Transverse colon (tissue), 4 donors: ENCODE data around the gene THADA. TPM values are rescaled to one million over a fixed set of nuclear protein-coding genes. Genes with fewer than 3 reads are reported as not detected.

Experiments
- DNase-seq: peaks from one replicate; pipeline ENCODE4 v3.0.0-alpha.2; 2019
- H3K27ac ChIP-seq, 4 donors: fragments of 200-600 bp; sonication (generic); 2 replicates each; pipeline ENCODE4 v1.5.1; 2016 to 2018; ENCODE audit warnings: inconsistent platforms in 4 of 4
- H3K27me3 ChIP-seq: fragments of 200-600 bp; sonication (generic); 2 replicates; pipeline ENCODE4 v1.5.1; 2017; ENCODE audit warnings: inconsistent platforms
- H3K36me3 ChIP-seq, 4 donors: fragments of 200-600 bp; sonication (generic); 2 replicates each; pipeline ENCODE4 v1.5.1; 2017 to 2019; ENCODE audit warnings: inconsistent platforms in 4 of 4
- H3K4me1 ChIP-seq, 4 donors: fragments of 200-600 bp; sonication (generic); 2 replicates each; pipeline ENCODE4 v1.5.1; 2017 to 2020; ENCODE audit warnings: inconsistent platforms in 4 of 4
- H3K4me3 ChIP-seq, 4 donors: fragments of 200-600 bp; sonication (generic); 1 replicate in 1 of 4; 2 replicates in 3 of 4; pipeline versions ENCODE4 v1.5.1 to v1.6.1; 2017 to 2019; ENCODE audit warnings: inconsistent platforms in 4 of 4
- H3K9me3 ChIP-seq, 2 donors: fragments of 200-600 bp; sonication (generic); 2 replicates each; pipeline ENCODE4 v1.5.1; 2017 to 2019; ENCODE audit warnings: inconsistent platforms in 2 of 2
- EP300 ChIP-seq: sonication (generic); formaldehyde crosslinking; IDR thresholded peaks from one replicate; pipeline ENCODE4 v1.6.1; 2017; ENCODE audit warnings: antibody characterized with exemption, low read depth
- POLR2A ChIP-seq: fragments of 450-650 bp; IDR thresholded peaks from one replicate; pipeline ENCODE4 v1.6.1; 2016; ENCODE audit warnings: antibody characterized with exemption, mild to moderate bottlenecking, moderate library complexity
- POLR2AphosphoS5 ChIP-seq, 3 donors: sonication (generic); formaldehyde crosslinking; IDR thresholded peaks; one replicate each; pipeline ENCODE4 v1.6.1; 2016; ENCODE audit warnings: antibody characterized with exemption in 3 of 3
- WGBS, 2 donors: methylation state at CpG; one replicate each; pipeline ENCODE4 v1.1.5; 2018; ENCODE audit warnings: low coverage in 1 of 2; 5-methylcytosine and 5-hydroxymethylcytosine counted together
- in situ Hi-C, 4 donors: fragments of 200-750 bp; cut with MboI; loops; one replicate each; pipeline versions ENCODE4 v1.15.0 to v1.15.1; 2017; ENCODE audit warnings: low sequenced_read_pairs in 3 of 4, low pct_ligation_motif_present in 1 of 4, low pct_unique_long_range_greater_than_20kb in 1 of 4
- intact Hi-C: fragments of 100-400 bp; cut with DNase I; formaldehyde crosslinking; loops from one replicate; pipeline ENCODE4 v1.15.1; 2023; ENCODE audit warnings: low total_unique reads
- total RNA-seq, 4 donors: library from RNA; depleted of rRNA; stranded (reverse); fragments of >200 nt; gene quantifications; one replicate each; pipeline ENCODE4 v1.1.0, GENCODE V29; 2016
- TF ChIP-seq, protein P1 (sequence below), 5 experiments: fragments of 200-600 bp in 3 of 5; fragments of 450-650 bp in 2 of 5; sonication (generic) in 3 of 5; IDR thresholded peaks; 1 replicate in 2 of 5; 2 replicates in 3 of 5; pipeline ENCODE4 v1.5.1; 2016 to 2017; ENCODE audit warnings: antibody characterized with exemption in 5 of 5, inconsistent platforms in 3 of 5, mild to moderate bottlenecking in 2 of 5, moderate library complexity in 1 of 5

The THADA gene
- total RNA-seq, 4 donors from 2014 or later: 21.7 to 78.6 (median 28.1) TPM

DNA sequence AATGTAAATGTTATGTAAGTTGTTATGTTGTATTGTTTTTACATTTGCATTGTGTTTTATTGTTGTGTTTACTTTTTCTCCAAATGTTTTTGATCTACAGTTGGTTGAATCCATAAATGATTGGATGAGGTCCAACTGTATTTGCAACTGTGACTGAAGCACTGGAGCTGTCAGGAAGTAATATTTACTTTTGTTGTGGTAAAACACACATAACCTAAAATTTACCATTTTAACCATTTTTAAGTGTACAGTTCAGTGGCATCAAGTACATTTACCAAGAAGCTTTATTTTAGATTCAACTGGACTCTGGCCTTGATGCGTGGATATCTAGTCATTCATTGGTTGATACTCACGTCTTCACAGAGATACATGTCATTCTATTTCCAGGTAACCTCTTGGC, 181.8 kb downstream of the THADA start:
- TF ChIP-seq, protein P1, sequence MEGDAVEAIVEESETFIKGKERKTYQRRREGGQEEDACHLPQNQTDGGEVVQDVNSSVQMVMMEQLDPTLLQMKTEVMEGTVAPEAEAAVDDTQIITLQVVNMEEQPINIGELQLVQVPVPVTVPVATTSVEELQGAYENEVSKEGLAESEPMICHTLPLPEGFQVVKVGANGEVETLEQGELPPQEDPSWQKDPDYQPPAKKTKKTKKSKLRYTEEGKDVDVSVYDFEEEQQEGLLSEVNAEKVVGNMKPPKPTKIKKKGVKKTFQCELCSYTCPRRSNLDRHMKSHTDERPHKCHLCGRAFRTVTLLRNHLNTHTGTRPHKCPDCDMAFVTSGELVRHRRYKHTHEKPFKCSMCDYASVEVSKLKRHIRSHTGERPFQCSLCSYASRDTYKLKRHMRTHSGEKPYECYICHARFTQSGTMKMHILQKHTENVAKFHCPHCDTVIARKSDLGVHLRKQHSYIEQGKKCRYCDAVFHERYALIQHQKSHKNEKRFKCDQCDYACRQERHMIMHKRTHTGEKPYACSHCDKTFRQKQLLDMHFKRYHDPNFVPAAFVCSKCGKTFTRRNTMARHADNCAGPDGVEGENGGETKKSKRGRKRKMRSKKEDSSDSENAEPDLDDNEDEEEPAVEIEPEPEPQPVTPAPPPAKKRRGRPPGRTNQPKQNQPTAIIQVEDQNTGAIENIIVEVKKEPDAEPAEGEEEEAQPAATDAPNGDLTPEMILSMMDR (IDR thresholded peaks at IDR 0.05): no peak
- TF ChIP-seq POLR2A: no peak
- TF ChIP-seq EP300: no peak
- no peak for TF ChIP-seq POLR2AphosphoS5 (IDR thresholded peaks at IDR 0.05)
- no peaks in the 10 kb centered on the region for H3K27me3 ChIP-seq
- in situ Hi-C loops (no loop called here), intact Hi-C loops (no loop called here)
- peak overlapping the region in 1 of 4 donors; percentile 13 for H3K27ac ChIP-seq
- WGBS, 2 donors: 96 to 100% methylated on average over 2 of the region's 2 CpGs
- peaks cover 0 to 38% (median 3%) of the 10 kb centered on the region in 4 donors for H3K4me1 ChIP-seq
- no peaks in the 10 kb centered on the region for H3K9me3 ChIP-seq
- DNase-seq: no peak
- no peaks in the 10 kb centered on the region for H3K36me3 ChIP-seq
- no peak overlapping the region for H3K4me3 ChIP-seq

DNA sequence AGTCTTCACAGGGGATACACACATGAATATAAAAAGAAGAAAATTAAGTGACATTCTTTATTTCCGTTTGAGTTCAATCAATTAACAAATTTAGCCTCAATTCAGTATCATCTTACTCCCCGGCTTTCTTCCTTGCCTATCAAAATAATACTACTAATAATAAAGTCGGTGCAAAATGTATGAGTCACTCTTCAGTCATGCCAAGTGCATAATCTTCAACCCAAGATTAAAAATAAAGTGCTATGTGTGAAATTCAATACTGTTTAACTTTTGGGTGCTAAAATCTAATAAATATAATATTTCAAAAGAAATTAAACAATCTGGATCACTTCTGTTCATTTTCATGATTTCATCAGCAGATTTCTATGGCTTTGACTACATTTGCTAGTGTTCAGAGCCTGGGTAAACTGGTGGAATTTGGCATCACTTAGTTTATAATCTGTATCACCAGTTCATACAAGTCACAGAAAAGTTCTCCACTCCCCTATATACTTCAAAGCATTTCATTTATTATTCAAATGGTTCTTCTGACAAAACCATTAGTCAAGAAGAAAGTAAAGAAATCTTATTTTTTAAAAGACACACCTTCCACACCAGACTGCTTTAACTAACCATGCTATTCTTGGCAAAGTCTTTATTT, 183.6 kb downstream of the THADA start:
- no peak overlapping the region for H3K4me3 ChIP-seq
- H3K27me3 ChIP-seq: no peaks in the 10 kb centered on the region
- H3K27ac ChIP-seq: no peak overlapping the region
- H3K4me1 ChIP-seq: peaks cover 0 to 43% (median 3%) of the 10 kb centered on the region in 4 donors
- in situ Hi-C loops (no loop called here), intact Hi-C loops (no loop called here)
- no peak for DNase-seq
- 41 to 61% methylated on average over 3 of the region's 3 CpGs for WGBS, 2 donors
- H3K9me3 ChIP-seq: no peaks in the 10 kb centered on the region
- TF ChIP-seq, protein P1 (IDR thresholded peaks at IDR 0.05): no peak
- no peak for TF ChIP-seq POLR2AphosphoS5 (IDR thresholded peaks at IDR 0.05)
- no peak for TF ChIP-seq POLR2A
- TF ChIP-seq EP300: no peak
- H3K36me3 ChIP-seq: no peaks in the 10 kb centered on the region

DNA sequence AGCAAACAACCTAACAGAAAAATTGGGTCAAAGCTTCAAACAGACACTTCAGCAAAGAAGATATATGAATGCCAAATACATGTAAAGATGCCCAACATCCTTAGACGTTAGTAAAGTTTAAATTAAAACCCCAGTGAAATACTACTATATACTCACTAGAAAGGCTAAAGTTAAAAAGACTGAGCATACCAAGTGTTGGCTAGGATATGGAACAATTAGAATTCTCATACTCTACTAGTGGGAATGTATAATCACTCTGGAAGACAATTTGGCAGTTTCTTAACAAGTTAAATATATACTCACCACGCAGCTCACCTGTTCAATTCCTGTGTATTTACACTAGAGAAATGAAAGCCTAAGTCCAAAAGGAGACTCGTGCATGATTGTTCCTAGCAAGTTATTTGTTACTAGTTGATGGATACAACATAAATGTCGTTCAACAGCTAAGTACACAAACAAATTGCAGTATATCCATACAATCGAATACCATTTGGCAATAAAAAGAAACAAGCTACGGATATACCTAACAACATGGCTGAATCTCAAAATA, 185.7 kb downstream of the THADA start:
- in situ Hi-C loops: no loop called here

More for the DNA sequence above, 185.7 kb downstream of the THADA start:
- Histone ChIP-seq H3K9me3 (no peaks in the 10 kb centered on the region), H3K36me3 (no peaks in the 10 kb centered on the region), H3K27ac (peak overlapping the region in 1 of 4 donors; percentile 25), H3K4me1 (peaks cover 0 to 45% (median 7%) of the 10 kb centered on the region in 4 donors), H3K4me3 (no peak overlapping the region), H3K27me3 (no peaks in the 10 kb centered on the region)
- TF ChIP-seq, protein P1 (IDR thresholded peaks at IDR 0.05): no peak
- TF ChIP-seq POLR2A (no peak), POLR2AphosphoS5 (IDR thresholded peaks at IDR 0.05) (no peak), EP300 (no peak)
- intact Hi-C loops: no loop called here
- DNase-seq: no peak
- WGBS, 2 donors: 55 to 61% methylated on average over 6 of the region's 6 CpGs
